NCI-H748 (cell line): ENCODE measurements around the gene PMEL.
A peak's percentile ranks its signal among the peaks of the same experiment; 100 is the strongest.
"Not testable (repeated sequence)": the region's sequence is repeated elsewhere in the genome, so short reads cannot be mapped to it uniquely, and the experiment has no call there.

Experiments used
- DNase-seq: peaks from one replicate; lab custom pipeline; 2025; ENCODE audit not compliant: unreplicated experiment; lab: John Stamatoyannopoulos, UW

The PMEL gene

DNA sequence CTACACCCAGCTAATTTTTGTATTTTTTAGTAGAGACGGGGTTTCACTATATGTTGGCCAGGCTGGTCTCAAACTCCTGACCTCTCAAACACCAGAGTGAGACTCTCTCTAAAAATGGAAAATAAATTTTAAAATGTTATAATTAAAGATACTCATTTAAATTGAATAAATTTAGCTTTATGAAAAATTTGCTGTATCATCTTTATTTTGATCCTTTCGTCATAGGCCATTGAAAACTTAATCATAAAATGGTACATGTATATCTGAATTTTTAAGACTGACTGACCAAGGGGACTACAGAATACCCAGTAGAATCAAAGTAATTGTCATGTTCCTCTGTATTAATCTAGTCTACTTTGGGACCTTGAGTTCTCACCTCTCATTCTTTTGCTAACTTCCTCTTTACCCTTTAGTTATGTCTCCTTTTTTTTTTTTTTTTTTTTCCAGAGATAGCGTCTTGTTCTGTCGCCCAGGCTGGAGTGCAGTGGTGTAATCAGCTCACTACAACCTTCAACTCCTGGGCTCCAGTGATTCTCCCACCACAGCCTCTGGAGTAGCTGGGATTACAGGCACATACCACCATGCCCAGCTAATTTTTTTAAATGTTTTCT lies 17.5 kb upstream of the PMEL start:
- no peak for DNase-seq

DNA sequence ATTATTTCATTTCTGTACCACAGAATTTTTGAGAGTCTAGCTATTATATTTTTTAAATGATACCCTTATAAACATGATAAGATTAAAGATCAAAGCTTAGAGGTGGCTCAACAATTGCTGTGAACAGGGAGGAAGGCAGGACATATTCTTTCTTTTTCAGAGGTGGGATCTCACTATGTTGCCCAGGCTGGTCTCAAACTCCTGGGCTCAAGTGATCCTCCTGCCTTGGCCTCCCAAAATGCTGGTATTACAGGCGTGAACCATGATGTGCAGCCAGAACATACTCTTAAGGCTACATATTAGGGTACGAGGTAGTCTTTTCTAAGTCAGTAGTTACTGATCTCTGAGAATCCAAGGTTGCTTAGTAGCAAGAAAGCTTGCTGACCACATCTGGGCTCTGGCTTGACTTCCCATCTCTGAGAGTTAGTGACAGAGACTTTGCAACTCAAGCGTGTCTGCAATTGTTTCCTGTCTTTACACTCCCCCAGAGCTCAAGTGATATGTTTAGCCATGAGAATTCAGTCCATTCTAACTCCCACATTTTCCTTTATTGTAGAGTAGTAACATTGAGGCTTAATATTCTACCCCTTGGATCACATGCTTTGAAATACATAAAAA lies 16.6 kb upstream of the PMEL start:
- DNase-seq, result no peak

DNA sequence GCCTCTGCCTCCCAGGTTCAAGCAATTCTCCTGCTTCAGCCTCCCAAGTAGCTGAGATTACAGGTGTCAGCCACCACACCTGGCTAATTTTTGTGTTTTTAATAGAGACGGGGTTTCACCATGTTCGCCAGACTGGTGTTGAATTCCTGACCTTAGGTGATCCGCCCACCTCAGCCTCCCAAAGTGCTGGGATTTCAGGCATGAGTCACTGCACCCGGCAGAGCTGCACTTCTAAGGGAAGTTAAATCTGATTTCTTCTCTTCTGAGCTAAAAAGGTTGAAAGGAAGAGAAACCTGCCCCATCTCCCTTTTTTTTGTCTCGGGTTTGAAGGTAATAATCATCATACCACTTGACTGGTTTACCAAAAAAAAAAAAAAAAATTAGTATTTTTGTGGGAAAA lies 16.0 kb upstream of the PMEL start:
- not testable (repeated sequence) for DNase-seq

DNA sequence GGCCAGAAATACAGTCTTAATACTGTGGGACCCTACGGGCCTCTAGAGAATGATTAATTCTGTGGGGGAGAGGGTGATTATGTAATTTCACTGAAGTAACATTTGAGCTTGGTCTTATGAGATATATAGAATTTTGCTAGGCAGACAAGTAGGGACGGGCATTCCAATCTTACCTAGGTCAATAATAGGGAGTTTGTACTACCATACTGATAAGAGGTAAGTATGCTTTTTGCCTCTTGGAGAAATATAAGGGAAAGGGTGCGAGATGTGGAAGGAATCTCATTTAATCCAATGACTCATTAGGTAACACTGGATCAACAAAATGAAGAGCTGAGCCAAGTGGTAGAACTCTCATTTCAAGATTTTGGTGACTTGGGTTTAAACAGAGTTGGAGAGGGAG lies 13.2 kb upstream of the PMEL start:
- no peak for DNase-seq

DNA sequence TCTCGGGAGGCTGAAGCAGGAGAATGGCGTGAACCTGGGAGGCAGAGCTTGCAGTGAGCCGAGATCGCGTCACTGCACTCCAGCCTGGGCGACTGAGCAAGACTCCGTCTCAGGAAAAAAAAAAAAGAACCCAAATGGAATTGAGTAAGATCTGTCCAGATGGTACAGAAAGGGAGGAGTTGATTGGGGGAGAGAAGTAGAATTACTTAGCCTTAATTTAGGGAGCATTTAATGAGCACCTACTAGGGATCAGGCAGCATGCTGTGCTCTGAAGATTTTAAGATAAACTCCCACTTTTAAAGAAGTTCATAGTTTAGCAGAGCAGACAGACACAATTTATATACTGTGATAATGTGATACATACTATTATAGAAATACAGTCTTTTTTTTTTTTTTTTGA lies 12.6 kb upstream of the PMEL start:
- DNase-seq, result no peak

DNA sequence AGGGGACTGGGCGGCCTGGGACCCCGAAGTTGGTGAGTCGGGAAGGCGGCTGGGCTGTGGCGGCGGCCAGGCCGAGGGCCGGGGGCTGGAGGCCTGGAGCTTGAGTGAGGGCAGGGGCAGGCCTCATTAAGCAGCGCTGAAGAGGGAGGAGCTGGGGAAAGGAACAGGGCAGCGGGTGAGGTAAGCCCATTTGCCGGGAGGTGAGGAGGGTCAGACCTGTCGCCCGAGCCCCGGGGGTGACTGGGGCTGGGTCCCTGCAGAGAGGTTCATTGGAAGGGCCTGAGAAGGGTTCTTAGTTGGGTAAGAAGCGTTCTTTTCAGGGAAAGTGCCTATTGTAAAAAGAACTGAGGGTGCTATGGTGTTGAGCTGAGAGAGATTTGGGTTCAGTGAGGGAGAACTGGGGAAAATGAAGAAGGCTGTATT lies 8.5 kb upstream of the PMEL start:
- peak; percentile 60 for DNase-seq

DNA sequence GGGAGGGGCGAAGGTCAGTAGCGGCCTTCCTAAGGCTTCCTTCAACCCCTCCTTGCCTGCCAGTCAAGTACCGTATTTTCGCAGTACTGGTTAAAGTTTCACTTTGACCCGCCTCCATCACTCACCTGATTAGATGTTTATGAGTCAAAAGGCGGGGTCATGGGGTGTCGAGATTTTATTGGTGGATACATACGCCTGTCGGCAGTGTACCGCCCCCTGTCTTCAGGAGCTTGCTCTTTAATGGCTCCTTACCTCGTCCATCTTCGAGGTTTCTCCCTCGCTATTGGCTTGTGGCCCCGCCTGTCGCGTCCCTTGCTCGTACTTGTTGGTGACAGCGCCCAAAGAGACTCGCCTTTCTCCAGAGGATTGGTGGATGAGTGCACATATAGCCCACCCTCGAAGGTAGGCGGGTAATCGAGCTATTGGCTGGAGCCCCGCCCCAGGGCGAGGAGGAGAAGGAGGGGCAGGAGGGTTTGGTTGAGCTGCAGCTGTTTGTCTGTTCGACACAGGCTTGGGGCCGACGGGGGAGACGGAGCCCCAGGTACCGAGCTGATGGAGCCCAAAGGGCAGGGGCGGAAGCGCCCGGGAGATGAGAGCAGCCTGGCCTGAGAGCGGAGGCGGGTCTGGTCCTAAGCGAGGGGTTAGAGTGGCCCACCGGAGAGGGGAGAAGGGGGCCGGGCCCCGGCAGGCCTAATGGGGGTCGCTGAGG lies 7.9 kb upstream of the PMEL start, which contains the start of gene RAB5B:
TSS of gene RAB5B (plus strand) at position 480 of the 709 bp plus-strand sequence. CDS start 12,883 bp downstream, outside the sequence.
- peak; percentile 100 for DNase-seq

DNA sequence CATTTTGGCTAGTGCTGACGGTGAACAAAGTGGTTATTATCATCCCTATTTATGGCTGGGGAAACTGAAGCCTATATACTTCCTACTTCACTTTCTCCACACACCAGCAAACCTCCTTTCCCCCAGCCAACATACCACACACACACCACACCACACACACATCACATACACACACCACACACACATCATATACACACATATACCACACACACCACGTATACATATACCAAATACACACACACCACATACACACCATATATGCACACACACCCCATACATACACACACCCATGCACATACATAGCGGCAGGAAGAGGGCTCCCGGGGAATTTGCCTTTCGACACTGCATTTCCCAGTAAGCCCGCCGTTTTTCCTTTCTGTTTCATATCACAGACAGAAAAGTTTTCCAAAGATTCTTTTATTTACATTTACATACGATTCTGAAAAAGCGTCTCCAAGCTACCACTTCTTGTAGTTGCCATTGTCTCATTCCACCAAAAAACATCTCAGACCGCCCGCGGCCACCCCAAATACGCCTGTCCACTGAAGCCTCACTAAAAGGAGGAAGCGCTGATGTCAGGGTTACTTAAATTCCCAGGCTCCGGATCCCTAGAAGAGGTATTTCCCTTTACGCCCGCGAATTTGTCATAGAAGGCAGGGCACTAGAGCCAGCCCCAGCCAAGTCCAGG lies 7.2 kb upstream of the PMEL start:
- DNase-seq, result peak; percentile 46

DNA sequence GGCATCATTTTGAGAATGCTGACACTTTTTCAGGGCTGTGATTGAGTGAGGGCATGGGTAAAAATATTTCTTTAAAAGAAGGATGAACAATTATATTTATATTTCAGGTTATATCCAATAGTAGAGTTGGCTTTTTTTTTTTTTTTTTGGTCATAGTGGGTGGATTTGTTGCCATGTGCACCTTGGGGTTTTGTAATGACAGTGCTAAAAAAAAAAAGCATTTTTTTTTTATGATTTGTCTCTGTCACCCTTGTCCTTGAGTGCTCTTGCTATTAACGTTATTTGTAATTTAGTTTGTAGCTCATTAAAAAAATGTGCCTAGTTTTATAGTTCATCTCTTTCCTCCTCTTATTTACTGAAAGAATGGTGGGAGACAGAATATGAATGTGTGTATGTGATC lies 6.6 kb upstream of the PMEL start:
- no peak for DNase-seq

DNA sequence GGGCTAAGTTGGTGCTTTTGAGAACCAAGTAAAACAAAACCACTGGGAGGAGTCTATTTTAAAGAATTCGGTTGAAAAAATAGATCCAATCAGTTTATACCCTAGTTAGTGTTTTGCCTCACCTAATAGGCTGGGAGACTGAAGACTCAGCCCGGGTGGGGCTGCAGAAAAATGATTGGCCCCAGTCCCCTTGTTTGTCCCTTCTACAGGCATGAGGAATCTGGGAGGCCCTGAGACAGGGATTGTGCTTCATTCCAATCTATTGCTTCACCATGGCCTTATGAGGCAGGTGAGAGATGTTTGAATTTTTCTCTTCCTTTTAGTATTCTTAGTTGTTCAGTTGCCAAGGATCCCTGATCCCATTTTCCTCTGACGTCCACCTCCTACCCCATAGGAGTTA lies 6.2 kb upstream of the PMEL start:
- peak; percentile 5 for DNase-seq

DNA sequence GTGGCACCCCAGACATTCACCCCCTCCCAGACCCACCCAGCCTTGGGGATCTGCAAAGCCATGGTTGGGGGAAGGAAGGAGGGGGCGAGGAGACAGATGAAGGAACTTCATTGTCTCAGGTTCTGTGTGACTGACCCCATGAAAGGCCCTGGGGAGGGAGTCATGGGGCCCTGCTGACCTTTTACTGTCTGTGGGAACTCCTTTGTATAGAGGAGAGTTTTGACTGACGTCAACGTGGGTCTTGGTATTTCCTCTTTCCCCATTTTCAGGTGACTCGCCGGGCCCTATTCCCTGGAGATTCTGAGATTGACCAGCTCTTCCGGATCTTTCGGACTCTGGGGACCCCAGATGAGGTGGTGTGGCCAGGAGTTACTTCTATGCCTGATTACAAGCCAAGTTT lies 4.9 kb upstream of the PMEL start:
- no peak for DNase-seq

DNA sequence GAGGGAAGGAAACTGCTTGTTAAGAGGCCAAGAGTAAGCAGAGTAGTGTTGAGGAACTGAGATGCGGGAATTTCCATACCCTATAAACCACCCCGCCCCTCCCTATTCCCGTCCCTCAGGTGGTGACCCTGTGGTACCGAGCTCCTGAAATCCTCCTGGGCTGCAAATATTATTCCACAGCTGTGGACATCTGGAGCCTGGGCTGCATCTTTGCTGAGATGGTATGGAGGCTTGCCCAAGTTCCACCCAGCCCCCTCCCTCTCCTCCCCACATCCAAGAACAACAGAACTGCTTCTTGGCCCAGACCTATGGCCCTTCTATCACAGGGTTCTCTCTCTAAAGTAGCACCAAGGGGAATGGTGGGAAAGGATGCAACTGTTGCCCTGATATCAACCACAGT lies 3.5 kb upstream of the PMEL start:
- no peak for DNase-seq

DNA sequence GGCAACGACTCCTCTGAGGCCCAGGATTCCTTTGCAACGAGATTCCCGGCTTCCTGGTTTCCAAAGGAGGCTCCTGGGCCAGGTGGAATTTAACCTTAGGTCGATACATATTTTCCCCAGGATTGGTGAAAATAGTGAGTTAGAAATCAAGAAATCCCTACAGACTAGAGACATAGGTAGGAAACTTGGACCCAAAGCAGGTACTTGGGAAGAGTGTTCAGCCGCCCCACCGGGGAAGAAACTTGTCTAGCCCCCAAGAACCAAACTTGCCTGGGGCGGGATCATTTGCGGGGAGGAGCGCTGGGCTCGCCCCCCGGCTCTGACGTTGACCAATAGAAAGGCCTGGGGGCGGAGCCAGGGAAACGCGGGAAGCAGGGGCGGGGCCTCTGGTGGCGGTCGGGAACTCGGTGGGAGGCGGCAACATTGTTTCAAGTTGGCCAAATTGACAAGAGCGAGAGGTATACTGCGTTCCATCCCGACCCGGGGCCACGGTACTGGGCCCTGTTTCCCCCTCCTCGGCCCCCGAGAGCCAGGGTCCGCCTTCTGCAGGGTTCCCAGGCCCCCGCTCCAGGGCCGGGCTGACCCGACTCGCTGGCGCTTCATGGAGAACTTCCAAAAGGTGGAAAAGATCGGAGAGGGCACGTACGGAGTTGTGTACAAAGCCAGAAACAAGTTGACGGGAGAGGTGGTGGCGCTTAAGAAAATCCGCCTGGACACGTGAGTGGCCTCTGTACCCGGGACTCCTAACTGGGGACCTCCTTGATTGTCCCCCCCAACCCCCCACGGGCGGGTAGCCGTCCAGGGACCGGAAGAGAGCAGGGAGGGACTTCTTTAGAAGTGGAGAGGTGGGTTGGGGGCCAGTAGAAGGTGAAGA lies 803 bp upstream of the PMEL start, which contains the start of gene CDK2:
TSS of gene CDK2 (plus strand) at position 423 of the 874 bp plus-strand sequence. CDS start at position 602, 179 bp downstream.
- peak; percentile 81 for DNase-seq

DNA sequence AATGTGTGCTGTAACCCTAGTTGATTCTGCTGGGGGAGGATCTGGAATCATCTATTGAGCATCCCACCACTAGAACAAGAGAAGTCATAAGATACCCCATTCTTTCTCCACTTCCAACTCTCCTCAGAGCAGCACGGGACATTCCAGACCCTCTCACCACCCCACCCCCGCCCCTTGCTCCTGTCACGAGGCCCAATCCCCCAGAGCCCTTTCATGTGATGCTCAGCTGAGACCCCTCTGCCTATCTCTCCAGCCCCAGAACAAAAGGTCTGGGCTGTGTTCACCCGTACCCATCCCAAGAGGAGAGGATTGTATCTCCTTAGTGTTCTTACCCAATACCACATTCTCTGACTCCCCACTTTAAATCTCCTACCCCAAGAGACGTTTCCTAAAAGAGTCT lies 602 bp downstream of the PMEL start:
- no peak for DNase-seq

DNA sequence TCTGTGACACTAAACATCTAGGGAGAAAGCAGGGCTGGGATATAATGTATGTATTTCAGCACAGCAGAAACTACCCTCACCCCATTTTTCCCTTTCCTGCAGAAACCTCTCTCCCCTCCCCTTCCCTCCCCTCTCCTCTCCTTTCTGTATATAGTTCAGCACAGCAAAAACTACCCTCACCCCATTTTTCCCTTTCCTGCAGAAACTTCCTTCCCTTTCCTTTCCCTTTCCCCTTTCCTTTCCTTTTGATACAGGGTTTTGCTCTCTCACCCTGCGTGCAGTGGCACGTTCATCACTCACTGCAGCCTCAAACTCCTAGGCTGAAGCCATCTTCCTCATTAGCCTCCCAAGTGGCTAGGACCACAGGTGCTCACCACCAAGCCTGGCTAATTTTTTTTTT lies 2.1 kb downstream of the PMEL start:
- DNase-seq, result no peak

DNA sequence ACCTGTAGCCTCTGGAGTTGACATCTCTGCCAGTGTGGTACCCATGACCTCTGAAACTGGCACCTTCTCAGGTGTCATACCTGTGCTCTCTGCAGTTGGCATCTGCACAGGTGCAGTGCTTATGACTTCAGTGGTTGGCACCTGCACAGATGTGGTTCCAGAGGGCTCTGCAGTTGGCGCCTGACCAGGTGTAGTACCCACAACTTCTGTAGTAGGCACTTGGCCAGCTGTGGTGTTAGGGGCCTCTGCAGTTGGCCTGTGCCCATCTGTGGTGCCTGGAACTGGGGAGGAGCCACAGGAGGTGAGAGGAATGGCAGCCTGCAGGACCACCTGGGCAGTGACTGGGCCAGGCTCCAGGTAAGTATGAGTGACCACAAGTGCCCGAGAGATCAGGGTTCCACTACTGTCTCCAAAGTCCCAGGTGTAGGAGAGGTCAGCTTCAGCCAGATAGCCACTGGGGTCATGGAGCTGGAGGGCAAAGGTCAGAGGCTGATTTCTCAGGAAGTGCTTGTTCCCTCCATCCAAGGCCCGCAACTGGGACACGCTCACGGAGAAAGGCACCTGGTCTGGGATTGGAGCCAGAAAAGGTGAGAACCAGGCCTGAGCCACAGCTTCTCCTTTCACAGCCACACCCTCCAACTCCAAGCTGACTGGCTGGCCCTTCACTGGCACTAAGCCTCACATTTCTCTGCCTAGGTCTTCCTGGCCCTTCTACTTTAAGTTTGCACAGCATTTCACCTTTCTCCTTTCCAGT lies 8.6 kb downstream of the PMEL start:
- no peak for DNase-seq

DNA sequence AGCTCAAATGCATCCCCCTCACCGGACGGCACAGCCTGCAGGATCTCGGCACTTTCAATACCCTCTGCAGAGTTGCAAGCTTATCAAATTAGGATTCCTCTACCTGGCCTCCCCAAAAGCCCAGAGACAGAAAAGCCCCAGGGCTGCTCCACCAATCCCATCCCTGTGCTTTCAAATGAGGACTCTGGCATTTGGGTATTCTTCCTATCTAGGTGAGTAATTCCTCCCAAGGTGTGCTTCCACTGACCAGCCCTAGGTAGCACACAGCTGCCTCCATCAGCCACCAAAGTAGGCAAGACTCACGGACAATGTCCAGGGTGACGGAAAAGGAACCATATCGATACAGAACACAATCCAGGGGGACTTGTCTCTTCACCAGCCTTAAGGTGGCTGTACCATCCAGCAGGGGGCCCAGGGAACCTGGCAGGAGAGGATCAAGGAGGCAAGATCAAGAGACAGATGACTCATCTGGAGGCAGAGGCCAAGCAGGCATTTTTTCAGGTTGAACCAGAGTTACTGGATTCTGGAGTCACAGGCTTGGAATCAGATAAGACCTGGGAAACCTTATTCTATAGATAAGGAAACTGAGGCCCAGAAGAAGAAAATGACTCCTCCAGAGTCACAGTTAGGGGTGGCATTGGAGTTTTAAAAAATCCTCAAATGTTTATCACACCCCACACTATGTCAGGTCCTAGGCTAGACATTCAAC lies 9.9 kb downstream of the PMEL start:
- DNase-seq, result no peak

DNA sequence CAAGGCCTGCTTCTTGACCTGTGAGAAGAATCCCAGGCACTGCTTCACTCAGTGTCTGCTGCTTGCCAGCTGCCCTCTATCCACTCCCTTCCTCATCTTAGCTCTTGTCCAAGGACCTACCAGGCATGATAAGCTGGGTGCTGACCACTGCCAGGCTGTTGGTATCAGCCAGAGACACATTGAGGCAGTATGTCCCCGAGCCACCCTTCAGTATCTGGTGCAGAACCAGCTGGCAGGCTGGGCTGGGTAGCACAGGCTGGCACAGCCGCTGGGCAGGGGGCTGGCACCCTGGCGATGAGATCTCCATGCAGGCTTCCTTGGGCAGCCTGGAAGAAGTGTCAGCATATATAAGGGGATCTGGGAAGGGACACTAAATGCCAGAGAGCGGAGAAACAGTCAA lies 10.5 kb downstream of the PMEL start:
- DNase-seq, result no peak

DNA sequence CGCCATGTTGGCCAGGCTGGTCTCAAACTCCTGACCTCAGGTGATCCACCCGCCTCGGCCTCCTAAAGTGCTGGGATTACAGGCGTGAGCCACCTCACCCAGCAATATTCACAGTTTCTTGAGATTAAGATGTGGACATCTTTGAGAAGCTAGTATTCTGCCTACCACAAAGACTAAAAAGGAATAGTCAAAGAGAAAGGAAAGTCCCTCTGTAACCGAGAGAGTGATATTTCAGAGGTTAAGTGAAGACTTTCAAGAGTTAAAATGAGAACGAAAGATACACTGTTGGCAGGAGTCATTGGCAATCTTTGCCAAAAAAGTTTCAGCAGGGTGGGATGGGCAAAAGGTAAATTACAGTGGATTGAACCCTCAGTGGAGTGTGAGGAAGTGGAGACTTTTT lies 19.3 kb downstream of the PMEL start:
- no peak for DNase-seq
